Prostate gland (tissue), 2 donors: ENCODE measurements around the gene VPS13D. TPM values are rescaled to one million over a fixed set of nuclear protein-coding genes. Genes with fewer than 3 reads are reported as not detected.

Source experiments
- DNase-seq: peaks from one replicate; pipeline ENCODE4 v3.0.0-alpha.2; 2019; ENCODE audit warnings: low spot score
- H3K27ac ChIP-seq, 2 donors: fragments of 200-600 bp; sonication (generic); 2 replicates each; pipeline ENCODE4 v1.5.1; 2017 to 2019
- H3K27me3 ChIP-seq: fragments of 200-600 bp; sonication (generic); replicated peaks from 2 replicates; pipeline ENCODE4 v1.5.1; 2019; ENCODE audit not compliant: insufficient read depth
- H3K36me3 ChIP-seq, 2 donors: fragments of 200-600 bp; sonication (generic); 1 replicate in 1 of 2; 2 replicates in 1 of 2; pipeline versions ENCODE4 v1.5.1 to v1.8.1; 2017 to 2019
- H3K4me1 ChIP-seq: fragments of 200-600 bp; sonication (generic); replicated peaks from 2 replicates; pipeline ENCODE4 v1.5.1; 2019
- H3K4me3 ChIP-seq, 2 donors: fragments of 200-600 bp; sonication (generic); 2 replicates each; pipeline ENCODE4 v1.5.1; 2017 to 2019
- H3K9me3 ChIP-seq: fragments of 200-600 bp; sonication (generic); 2 replicates; pipeline ENCODE4 v1.5.1; 2017
- POLR2A ChIP-seq: fragments of 450-650 bp; IDR thresholded peaks from one replicate; pipeline ENCODE4 v1.6.1; 2016; ENCODE audit warnings: antibody characterized with exemption, mild to moderate bottlenecking
- POLR2AphosphoS5 ChIP-seq: sonication (generic); formaldehyde crosslinking; IDR thresholded peaks from one replicate; pipeline ENCODE4 v1.6.1; 2017; ENCODE audit warnings: antibody characterized with exemption
- WGBS: methylation state at CpG from one replicate; pipeline ENCODE4 v1.1.5; 2018; 5-methylcytosine and 5-hydroxymethylcytosine counted together
- intact Hi-C: fragments of 100-400 bp; cut with DNase I; formaldehyde crosslinking; loops from one replicate; pipeline ENCODE4 v1.14.2; 2022
- total RNA-seq, 2 donors: library from RNA; depleted of rRNA; stranded (reverse); fragments of >200 nt; gene quantifications; one replicate each; pipeline ENCODE4 v1.1.0, GENCODE V29; 2016
- TF ChIP-seq, protein P1 (sequence below), 4 experiments: fragments of 200-600 bp in 2 of 4; fragments of 450-650 bp in 2 of 4; sonication (generic) in 2 of 4; IDR thresholded peaks; 1 replicate in 3 of 4; 2 replicates in 1 of 4; pipeline ENCODE4 v1.5.1; 2016 to 2019; ENCODE audit warnings: antibody characterized with exemption in 4 of 4, mild to moderate bottlenecking in 2 of 4, moderate library complexity in 2 of 4

Gene VPS13D
- total RNA-seq, 2 donors from 2014 or later = 60.7 to 80.8 TPM

DNA sequence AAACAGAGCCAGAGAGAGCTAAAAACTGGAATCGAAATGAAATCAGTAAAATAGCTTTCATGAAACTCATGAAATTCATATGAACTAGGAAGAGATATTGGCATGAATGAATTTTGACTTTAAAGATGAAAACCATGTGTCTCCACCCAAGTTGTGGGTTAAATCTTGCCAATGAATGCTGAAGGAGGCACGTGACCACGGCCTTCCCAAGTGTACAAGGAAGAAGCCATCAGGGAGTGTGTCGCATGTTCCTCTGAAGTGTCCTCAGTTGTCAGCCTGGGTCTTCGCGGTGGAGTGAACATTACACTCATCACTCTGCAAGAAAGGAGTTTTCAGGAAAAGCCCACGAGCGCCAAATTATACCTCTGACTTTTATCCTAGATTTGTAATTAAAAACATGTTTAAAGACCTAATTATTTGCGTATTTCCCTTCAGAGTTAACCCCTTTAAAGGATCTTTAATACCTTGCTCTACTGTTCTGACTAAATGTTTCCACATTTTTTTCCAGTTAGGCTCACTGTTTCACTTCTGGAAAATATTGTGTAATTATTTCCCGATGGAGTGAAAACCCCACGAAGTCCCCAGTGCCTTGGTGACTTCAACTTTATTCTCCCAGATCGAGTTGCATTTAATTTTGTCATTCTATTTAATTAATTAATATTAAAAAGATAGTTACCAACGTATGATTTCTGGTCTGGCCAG, 269.9 kb downstream of the VPS13D start:
- Histone ChIP-seq H3K9me3 (no peaks in the 10 kb centered on the region), H3K27ac (no peak overlapping the region), H3K4me1 (no peaks in the 10 kb centered on the region), H3K4me3 (no peak overlapping the region), H3K27me3 (no peaks in the 10 kb centered on the region), H3K36me3 (peaks cover 0 to 4% of the 10 kb centered on the region in 2 donors)
- TF ChIP-seq POLR2AphosphoS5 (no peak), POLR2A (no peak)
- TF ChIP-seq, protein P1, sequence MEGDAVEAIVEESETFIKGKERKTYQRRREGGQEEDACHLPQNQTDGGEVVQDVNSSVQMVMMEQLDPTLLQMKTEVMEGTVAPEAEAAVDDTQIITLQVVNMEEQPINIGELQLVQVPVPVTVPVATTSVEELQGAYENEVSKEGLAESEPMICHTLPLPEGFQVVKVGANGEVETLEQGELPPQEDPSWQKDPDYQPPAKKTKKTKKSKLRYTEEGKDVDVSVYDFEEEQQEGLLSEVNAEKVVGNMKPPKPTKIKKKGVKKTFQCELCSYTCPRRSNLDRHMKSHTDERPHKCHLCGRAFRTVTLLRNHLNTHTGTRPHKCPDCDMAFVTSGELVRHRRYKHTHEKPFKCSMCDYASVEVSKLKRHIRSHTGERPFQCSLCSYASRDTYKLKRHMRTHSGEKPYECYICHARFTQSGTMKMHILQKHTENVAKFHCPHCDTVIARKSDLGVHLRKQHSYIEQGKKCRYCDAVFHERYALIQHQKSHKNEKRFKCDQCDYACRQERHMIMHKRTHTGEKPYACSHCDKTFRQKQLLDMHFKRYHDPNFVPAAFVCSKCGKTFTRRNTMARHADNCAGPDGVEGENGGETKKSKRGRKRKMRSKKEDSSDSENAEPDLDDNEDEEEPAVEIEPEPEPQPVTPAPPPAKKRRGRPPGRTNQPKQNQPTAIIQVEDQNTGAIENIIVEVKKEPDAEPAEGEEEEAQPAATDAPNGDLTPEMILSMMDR (IDR thresholded peaks at IDR 0.05) = no peak
- no peak for DNase-seq
- intact Hi-C loops = no loop called here
- 85% methylated on average over 13 of the region's 13 CpGs for WGBS

DNA sequence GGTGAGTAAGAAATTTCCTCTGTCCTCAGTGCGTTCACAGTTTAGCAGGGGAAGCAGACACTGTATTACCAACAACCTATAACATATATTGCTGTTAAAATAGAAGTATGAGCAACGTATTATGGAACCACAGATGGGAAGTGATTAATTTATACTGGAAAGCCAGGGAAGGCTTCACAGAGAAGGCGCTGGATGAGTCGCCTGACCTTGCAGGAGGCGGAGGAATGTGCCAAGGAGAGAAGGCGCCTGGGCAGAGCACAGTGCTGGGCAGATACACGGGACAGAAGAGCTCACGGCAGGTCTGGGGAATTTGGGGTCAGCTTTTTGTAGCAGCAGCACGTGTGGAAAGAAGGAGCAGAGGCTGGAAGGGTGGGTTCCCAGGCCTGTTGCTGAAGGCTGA, 271.8 kb downstream of the VPS13D start:
- Histone ChIP-seq H3K4me3 (no peak overlapping the region), H3K36me3 (peaks cover 0 to 4% of the 10 kb centered on the region in 2 donors), H3K27ac (no peak overlapping the region), H3K9me3 (no peaks in the 10 kb centered on the region), H3K4me1 (no peaks in the 10 kb centered on the region), H3K27me3 (no peaks in the 10 kb centered on the region)
- WGBS = 86% methylated on average over 9 of the region's 9 CpGs
- no peak for DNase-seq
- TF ChIP-seq POLR2AphosphoS5 (no peak), POLR2A (no peak)
- TF ChIP-seq, protein P1 (IDR thresholded peaks at IDR 0.05) = no peak
- intact Hi-C loops = no loop called here

DNA sequence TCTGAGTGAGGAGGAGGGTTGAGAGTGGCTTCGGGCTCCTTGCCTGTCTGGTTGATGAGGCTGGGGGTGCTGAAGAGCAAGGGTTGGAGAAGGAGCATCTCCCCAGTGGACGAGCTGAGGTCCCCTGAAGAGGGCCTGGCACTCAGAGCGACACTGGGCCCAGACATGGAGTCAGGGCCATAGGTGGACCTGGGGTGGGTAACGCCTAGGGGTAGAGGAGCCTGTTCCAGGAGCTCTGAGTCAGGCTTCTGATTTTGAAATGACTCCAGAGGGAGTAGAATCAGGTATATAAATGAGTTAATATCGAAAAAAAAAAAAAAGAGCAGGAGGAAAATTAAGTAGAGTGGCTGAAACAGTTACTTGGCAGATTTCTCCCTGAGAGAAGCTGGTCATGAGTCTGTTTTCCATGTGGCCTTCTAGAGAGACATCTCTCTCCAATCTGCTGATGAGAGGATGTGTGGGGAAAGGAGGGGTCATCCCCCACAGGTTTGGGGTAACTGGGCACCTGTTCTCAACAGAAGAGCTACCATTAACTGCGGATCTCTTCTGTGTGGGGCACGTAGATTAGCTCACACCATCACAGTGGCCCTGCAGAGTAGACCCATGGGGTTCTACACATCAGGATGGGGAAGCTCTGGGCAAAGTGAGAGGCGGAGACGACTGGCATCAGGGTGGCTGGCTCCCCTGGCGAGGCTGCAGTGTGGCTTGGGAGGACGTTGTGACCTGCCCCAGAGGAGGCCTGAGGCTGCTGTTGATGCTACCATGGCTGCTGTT, 272.7 kb downstream of the VPS13D start:
- intact Hi-C loops = no loop called here
- TF ChIP-seq POLR2A (no peak), POLR2AphosphoS5 (no peak)
- TF ChIP-seq, protein P1 (IDR thresholded peaks at IDR 0.05) = no peak
- Histone ChIP-seq H3K36me3 (peaks cover 0 to 4% of the 10 kb centered on the region in 2 donors), H3K4me3 (no peak overlapping the region), H3K27ac (no peak overlapping the region), H3K4me1 (no peaks in the 10 kb centered on the region), H3K27me3 (no peaks in the 10 kb centered on the region), H3K9me3 (no peaks in the 10 kb centered on the region)
- DNase-seq = no peak
- WGBS = 94% methylated on average over 9 of the region's 11 CpGs

DNA sequence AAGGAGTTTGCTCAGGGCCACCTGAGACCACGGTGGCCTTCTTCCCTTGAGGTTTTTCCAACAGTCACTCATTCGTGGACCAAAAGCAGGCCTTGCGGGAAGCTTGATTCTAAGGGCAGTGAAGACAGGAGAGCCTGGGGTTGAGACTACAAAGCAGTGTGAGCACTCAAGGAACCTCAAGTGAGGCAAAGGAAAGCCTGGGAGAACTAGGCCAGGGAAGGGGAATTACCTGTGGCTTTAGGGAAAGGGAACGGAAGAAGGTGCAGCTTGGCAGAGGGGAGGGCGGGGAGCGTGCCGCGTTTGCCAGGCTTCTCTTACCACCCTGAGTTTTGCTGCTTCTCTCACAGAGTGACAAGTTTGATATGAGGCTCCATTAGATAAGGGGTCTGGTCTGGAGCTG, 273.9 kb downstream of the VPS13D start:
- TF ChIP-seq POLR2A (no peak), POLR2AphosphoS5 (no peak)
- TF ChIP-seq, protein P1 (IDR thresholded peaks at IDR 0.05) = no peak
- no peak overlapping the region for H3K27ac ChIP-seq
- intact Hi-C loops = no loop called here
- H3K4me1 ChIP-seq = no peaks in the 10 kb centered on the region
- no peak overlapping the region for H3K4me3 ChIP-seq
- DNase-seq = no peak
- 86% methylated on average over 8 of the region's 8 CpGs for WGBS
- H3K9me3 ChIP-seq = no peaks in the 10 kb centered on the region
- H3K27me3 ChIP-seq = no peaks in the 10 kb centered on the region
- H3K36me3 ChIP-seq = peaks cover 0 to 4% of the 10 kb centered on the region in 2 donors
